PC-9 (cell line): Measurements from ENCODE around the gene POLA1. TPM values are rescaled to one million over a fixed set of nuclear protein-coding genes. Genes with fewer than 3 reads are reported as not detected.

Source experiments
- BruUV-seq: library from RNA; stranded (reverse); fragments of 400-500 nt; replicated peaks from 2 replicates; lab custom pipeline; 2021; lab: Mats Ljungman, UMichigan
- CTCF ChIA-PET: fragments of 300-600 bp; sonication (Branson Sonifier 250); formaldehyde crosslinking; loops from one replicate; lab custom pipeline; 2022; ENCODE audit warnings: antibody characterized with exemption; lab: Charles Lee
- POLR2A ChIA-PET: fragments of 300-600 bp; sonication (Branson Sonifier 250); formaldehyde crosslinking; loops from one replicate; lab custom pipeline; 2022; ENCODE audit warnings: antibody characterized with exemption; ENCODE audit not compliant: unreplicated experiment; lab: Charles Lee
- DNase-seq, 2 experiments: peaks; one replicate each; pipeline versions ENCODE4 v3.0.0 to v3.0.0-alpha.2; 2015 to 2022; ENCODE audit warnings: mixed read lengths in 1 of 2
- H2AFZ ChIP-seq: fragments of 200-600 bp; sonication (generic); 2 replicates; pipeline ENCODE4 v1.8.1; 2017; ENCODE audit warnings: antibody characterized with exemption
- H3F3A ChIP-seq: fragments of 200-600 bp; sonication (generic); 2 replicates; pipeline ENCODE4 v1.8.1; 2017; ENCODE audit warnings: antibody characterized with exemption, mild to moderate bottlenecking, low read depth; ENCODE audit not compliant: insufficient read depth
- H3K27ac ChIP-seq: fragments of 200-600 bp; sonication (generic); 2 replicates; pipeline ENCODE4 v1.6.1; 2016; ENCODE audit warnings: mixed run types
- H3K27me3 ChIP-seq: fragments of 200-600 bp; sonication (generic); 2 replicates; pipeline ENCODE4 v1.6.1; 2016; ENCODE audit warnings: low read depth, mixed run types; ENCODE audit not compliant: insufficient read depth
- H3K36me3 ChIP-seq: fragments of 200-600 bp; sonication (generic); 2 replicates; pipeline ENCODE4 v1.6.1; 2016; ENCODE audit warnings: low read depth, mixed run types
- H3K4me1 ChIP-seq: fragments of 200-600 bp; sonication (generic); replicated peaks from 2 replicates; pipeline ENCODE4 v1.6.1; 2016; ENCODE audit warnings: mixed run types; ENCODE audit not compliant: insufficient read depth
- H3K4me2 ChIP-seq: fragments of 200-600 bp; sonication (generic); 2 replicates; pipeline ENCODE4 v1.6.1; 2017; ENCODE audit warnings: mixed run types
- H3K4me3 ChIP-seq: fragments of 200-600 bp; sonication (generic); 2 replicates; pipeline ENCODE4 v1.6.1; 2016; ENCODE audit warnings: mixed run types
- H3K79me2 ChIP-seq: fragments of 200-600 bp; sonication (generic); 2 replicates; pipeline ENCODE4 v1.6.1; 2017; ENCODE audit warnings: low read depth, mixed run types
- H3K9me2 ChIP-seq: fragments of 200-600 bp; sonication (generic); 2 replicates; pipeline ENCODE4 v1.8.1; 2017; ENCODE audit warnings: mild to moderate bottlenecking; ENCODE audit not compliant: insufficient read depth
- H3K9me3 ChIP-seq: fragments of 200-600 bp; sonication (generic); 2 replicates; pipeline ENCODE4 v1.8.1; 2016; ENCODE audit warnings: low read depth; ENCODE audit not compliant: insufficient read depth
- H4K20me1 ChIP-seq: fragments of 200-600 bp; sonication (generic); 2 replicates; pipeline ENCODE4 v1.8.1; 2017; ENCODE audit not compliant: insufficient read depth
- CTCF ChIP-seq: fragments of 200-600 bp; sonication (generic); conservative IDR thresholded peaks from 2 replicates; pipeline ENCODE4 v1.6.1; 2017; ENCODE audit warnings: mixed run types, antibody characterized with exemption, mild to moderate bottlenecking, moderate library complexity
- EZH2 ChIP-seq: fragments of 200-600 bp; sonication (generic); IDR thresholded peaks from 2 replicates; pipeline ENCODE4 v1.8.0; 2017; ENCODE audit warnings: antibody characterized with exemption, low read depth
- intact Hi-C: fragments of 100-400 bp; cut with micrococcal nuclease; formaldehyde crosslinking; loops from one replicate; pipeline ENCODE4 v1.10.0; 2022; ENCODE audit not compliant: unreplicated experiment
- total RNA-seq: library from RNA; stranded (reverse); gene quantifications from 2 replicates; pipeline ENCODE4 v1.2.3, GENCODE V29; 2021

POLA1 gene
- total RNA-seq, 1 experiment from 2014 or later: 24.6 TPM

- intact Hi-C loops: loop anchor here (1.0 kb wide), 1 partner anchor 45 kb away; no protein-coding TSS in a partner anchor
- no TSS peak for BruUV-seq
Measured at GRCh38 chrX:24777660-24778059, 83.9 kb downstream of the POLA1 start.

GRCh38 chrX:24782011-24782410 is 88.3 kb downstream of the POLA1 start:
- no peaks in the 10 kb centered on the region for H3K36me3 ChIP-seq
- POLR2A ChIA-PET: no interaction called here
- H3K4me3 ChIP-seq: no peak overlapping the region
- CTCF ChIA-PET: no interaction called here
- no peaks in the 10 kb centered on the region for H3K9me2 ChIP-seq
- H3K4me1 ChIP-seq: no peaks in the 10 kb centered on the region
- intact Hi-C loops: no loop called here
- H4K20me1 ChIP-seq: no peaks in the 10 kb centered on the region
- no peak overlapping the region for H3K4me2 ChIP-seq
- no peaks in the 10 kb centered on the region for H3K9me3 ChIP-seq
- no TSS peak for BruUV-seq
- no peak for TF ChIP-seq EZH2
- TF ChIP-seq CTCF: no peak
- DNase-seq: no peak
- H3K27ac ChIP-seq: no peak overlapping the region
- H3K27me3 ChIP-seq: no peaks in the 10 kb centered on the region
- H3F3A ChIP-seq: no peaks in the 10 kb centered on the region
- no peak overlapping the region for H2AFZ ChIP-seq
- H3K79me2 ChIP-seq: no peaks in the 10 kb centered on the region

More at GRCh38 chrX:24777660-24778059, 83.9 kb downstream of the POLA1 start:
- H3K27me3 ChIP-seq: no peaks in the 10 kb centered on the region
- H3F3A ChIP-seq: no peaks in the 10 kb centered on the region
- no peak overlapping the region for H3K27ac ChIP-seq
- ChIA-PET CTCF (no interaction called here), POLR2A (no interaction called here)
- no peak overlapping the region for H3K4me2 ChIP-seq
- no peaks in the 10 kb centered on the region for H3K9me3 ChIP-seq
- H2AFZ ChIP-seq: no peak overlapping the region
- H3K4me1 ChIP-seq: no peaks in the 10 kb centered on the region
- no peak for TF ChIP-seq EZH2
- no peak for TF ChIP-seq CTCF
- DNase-seq: no peak
- no peaks in the 10 kb centered on the region for H3K9me2 ChIP-seq
- no peaks in the 10 kb centered on the region for H3K36me3 ChIP-seq
- no peaks in the 10 kb centered on the region for H4K20me1 ChIP-seq
- no peaks in the 10 kb centered on the region for H3K79me2 ChIP-seq
- H3K4me3 ChIP-seq: no peak overlapping the region

GRCh38 chrX:24789047-24789446 is 95.3 kb downstream of the POLA1 start:
- no peaks in the 10 kb centered on the region for H3K36me3 ChIP-seq
- no peaks in the 10 kb centered on the region for H3K4me1 ChIP-seq
- no peak overlapping the region for H2AFZ ChIP-seq
- intact Hi-C loops: no loop called here
- BruUV-seq: no TSS peak
- H3K27me3 ChIP-seq: no peaks in the 10 kb centered on the region
- no peak overlapping the region for H3K4me2 ChIP-seq
- H3F3A ChIP-seq: no peaks in the 10 kb centered on the region
- H3K9me2 ChIP-seq: no peaks in the 10 kb centered on the region
- no peak overlapping the region for H3K27ac ChIP-seq
- no peaks in the 10 kb centered on the region for H4K20me1 ChIP-seq
- no peaks in the 10 kb centered on the region for H3K79me2 ChIP-seq
- TF ChIP-seq EZH2 (no peak), CTCF (no peak)
- DNase-seq: no peak
- no peaks in the 10 kb centered on the region for H3K9me3 ChIP-seq
- POLR2A ChIA-PET: no interaction called here
- CTCF ChIA-PET: no interaction called here
- H3K4me3 ChIP-seq: no peak overlapping the region
